Upper lobe of left lung (tissue), 6 donors: ENCODE measurements around the gene FOXN1. TPM values are rescaled to one million over a fixed set of nuclear protein-coding genes. Genes with fewer than 3 reads are reported as not detected.
A peak's percentile ranks its signal among the peaks of the same experiment; 100 is the strongest.
"Not testable (repeated sequence)": the region's sequence is repeated elsewhere in the genome, so short reads cannot be mapped to it uniquely, and the experiment has no call there.

Experiments
- ATAC-seq, 2 donors: fragments of 200-7000 bp; cut with Tn5 transposase; one replicate each; pipeline ENCODE4 v1.9.1; 2022; ENCODE audit warnings: mild to moderate bottlenecking in 2 of 2, moderate library complexity in 2 of 2; ENCODE audit not compliant: low FRiP score in 2 of 2
- DNase-seq, 2 donors: peaks; one replicate each; pipeline ENCODE4 v3.0.0-alpha.2; 2019 to 2020
- H3K27ac ChIP-seq, 4 donors: fragments of 200-600 bp; sonication (generic); one replicate each; pipeline ENCODE4 v1.5.1; 2016 to 2019
- H3K27me3 ChIP-seq, 4 donors: fragments of 200-600 bp; sonication (generic); one replicate each; pipeline ENCODE4 v1.5.1; 2017 to 2019
- H3K36me3 ChIP-seq, 4 donors: fragments of 200-600 bp; sonication (generic); one replicate each; pipeline ENCODE4 v1.5.1; 2016 to 2019
- H3K4me1 ChIP-seq, 4 donors: fragments of 200-600 bp; sonication (generic); one replicate each; pipeline ENCODE4 v1.5.1; 2018 to 2019
- H3K4me3 ChIP-seq, 4 donors: fragments of 200-600 bp; sonication (generic); one replicate each; pipeline ENCODE4 v1.5.1; 2017 to 2019; ENCODE audit warnings: mild to moderate bottlenecking in 2 of 4, moderate library complexity in 1 of 4
- H3K9me3 ChIP-seq, 4 donors: fragments of 200-600 bp; sonication (generic); one replicate each; pipeline ENCODE4 v1.5.1; 2018 to 2019
- CTCF ChIP-seq, 6 experiments: fragments of 450-650 bp in 4 of 6; fragments of 200-600 bp in 2 of 6; sonication (generic) in 2 of 6; IDR thresholded peaks; one replicate each; pipeline ENCODE4 v1.5.1; 2016 to 2019; ENCODE audit warnings: antibody characterized with exemption in 6 of 6
- EP300 ChIP-seq, 4 donors: sonication (generic); formaldehyde crosslinking; IDR thresholded peaks; one replicate each; pipeline ENCODE4 v1.5.1; 2017; ENCODE audit warnings: antibody characterized with exemption in 4 of 4, control low read depth in 2 of 4
- POLR2A ChIP-seq, 4 donors: fragments of 450-650 bp; IDR thresholded peaks; one replicate each; pipeline ENCODE4 v1.5.1; 2016 to 2017; ENCODE audit warnings: antibody characterized with exemption in 4 of 4, mild to moderate bottlenecking in 2 of 4
- POLR2AphosphoS5 ChIP-seq, 2 donors: sonication (generic); formaldehyde crosslinking; IDR thresholded peaks; one replicate each; pipeline ENCODE4 v1.5.1; 2017; ENCODE audit warnings: antibody characterized with exemption in 2 of 2
- WGBS, 2 donors: methylation state at CpG; one replicate each; pipeline ENCODE4 v1.1.5; 2017 to 2018; 5-methylcytosine and 5-hydroxymethylcytosine counted together
- total RNA-seq, 6 donors: library from RNA; depleted of rRNA in 4 of 6; stranded (reverse); fragments of >200 nt in 4 of 6; gene quantifications; one replicate each; pipeline versions ENCODE4 v1.1.0 to v1.2.1, GENCODE V29; 2016 to 2021
- donor health status: DM: no; HTN: no; CAD: no; lungs with moderate emphysema.
- donor health status: DM: no; HTN: yes; CAD: no; lungs with severe emphysema.

The FOXN1 gene, protein sequence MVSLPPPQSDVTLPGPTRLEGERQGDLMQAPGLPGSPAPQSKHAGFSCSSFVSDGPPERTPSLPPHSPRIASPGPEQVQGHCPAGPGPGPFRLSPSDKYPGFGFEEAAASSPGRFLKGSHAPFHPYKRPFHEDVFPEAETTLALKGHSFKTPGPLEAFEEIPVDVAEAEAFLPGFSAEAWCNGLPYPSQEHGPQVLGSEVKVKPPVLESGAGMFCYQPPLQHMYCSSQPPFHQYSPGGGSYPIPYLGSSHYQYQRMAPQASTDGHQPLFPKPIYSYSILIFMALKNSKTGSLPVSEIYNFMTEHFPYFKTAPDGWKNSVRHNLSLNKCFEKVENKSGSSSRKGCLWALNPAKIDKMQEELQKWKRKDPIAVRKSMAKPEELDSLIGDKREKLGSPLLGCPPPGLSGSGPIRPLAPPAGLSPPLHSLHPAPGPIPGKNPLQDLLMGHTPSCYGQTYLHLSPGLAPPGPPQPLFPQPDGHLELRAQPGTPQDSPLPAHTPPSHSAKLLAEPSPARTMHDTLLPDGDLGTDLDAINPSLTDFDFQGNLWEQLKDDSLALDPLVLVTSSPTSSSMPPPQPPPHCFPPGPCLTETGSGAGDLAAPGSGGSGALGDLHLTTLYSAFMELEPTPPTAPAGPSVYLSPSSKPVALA
- under 1 TPM in 2 of 6 donors, not detected in 4; 0.07 to 0.54 TPM for total RNA-seq

GRCh38 chr17:28505986-28506665, at the start of gene FOXN1:
TSS of gene FOXN1 (plus strand) at chr17:28506348. CDS start at chr17:28523970, 17,622 bp downstream.
- TF ChIP-seq POLR2A (IDR thresholded peaks at IDR 0.05) (no peak), CTCF (IDR thresholded peaks at IDR 0.05) (no peak), POLR2AphosphoS5 (IDR thresholded peaks at IDR 0.05) (no peak), EP300 (IDR thresholded peaks at IDR 0.05) (no peak)
- DNase-seq = peak in 1 of 2 donors; percentile 76
- ATAC-seq = no peak
- H3K4me1 ChIP-seq = peaks cover 0 to 3% (median 0%) of the 10 kb centered on the region in 4 donors
- H3K27me3 ChIP-seq = no peaks in the 10 kb centered on the region
- no peaks in the 10 kb centered on the region for H3K9me3 ChIP-seq
- no peak within 1 kb of the TSS for H3K4me3 ChIP-seq
- no peak within 1 kb of the TSS for H3K27ac ChIP-seq
- WGBS, 2 donors = 76% methylated on average over 7 to 24 of the region's 28 CpGs
- H3K36me3 ChIP-seq = no peaks in the 10 kb centered on the region

DNA sequence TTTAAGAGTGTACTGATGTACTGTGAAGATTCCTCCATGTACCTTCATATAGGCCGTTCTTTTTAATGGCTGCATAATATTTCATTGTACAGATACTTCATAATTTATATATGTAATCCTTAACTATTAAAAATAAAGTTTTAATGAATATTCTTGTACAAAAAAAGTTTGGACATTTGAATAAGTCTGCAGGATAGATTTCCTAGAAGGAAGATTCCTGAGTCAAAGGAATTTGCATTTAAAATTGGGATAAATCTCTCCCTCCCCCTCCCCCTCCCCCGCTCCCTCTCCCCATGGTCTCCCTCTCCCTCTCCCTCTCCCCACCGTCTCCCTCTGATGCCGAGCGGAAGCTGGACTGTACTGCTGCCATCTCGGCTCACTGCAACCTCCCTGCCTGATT, 48.3 kb upstream of the FOXN1 start:
- DNase-seq = no peak
- WGBS, 2 donors = 89% methylated on average over 6 of the region's 6 CpGs
- Histone ChIP-seq H3K4me1 (no peaks in the 10 kb centered on the region), H3K27me3 (no peaks in the 10 kb centered on the region), H3K4me3 (no peak overlapping the region), H3K27ac (no peak overlapping the region), H3K36me3 (no peaks in the 10 kb centered on the region), H3K9me3 (no peaks in the 10 kb centered on the region)
- ATAC-seq = no peak
- TF ChIP-seq EP300 (IDR thresholded peaks at IDR 0.05) (no peak), POLR2A (IDR thresholded peaks at IDR 0.05) (no peak), POLR2AphosphoS5 (IDR thresholded peaks at IDR 0.05) (no peak), CTCF (IDR thresholded peaks at IDR 0.05) (no peak)

- 97% methylated on average over 6 to 13 of the region's 32 CpGs for WGBS, 2 donors
- H3K9me3 ChIP-seq, ATAC-seq, H3K4me3 ChIP-seq, H3K36me3 ChIP-seq, H3K27me3 ChIP-seq, H3K27ac ChIP-seq, H3K4me1 ChIP-seq: not testable (repeated sequence)
- peak in 1 of 2 donors; percentile 50 for DNase-seq
Measured at GRCh38 chr17:28458881-28459280, 47.3 kb upstream of the FOXN1 start.

- ATAC-seq (peak in 1 of 2 donors; percentile 49), DNase-seq (peak in 1 of 2 donors; percentile 48)
- no peak for TF ChIP-seq CTCF (IDR thresholded peaks at IDR 0.05)
- TF ChIP-seq POLR2AphosphoS5 (IDR thresholded peaks at IDR 0.05) = no peak
- no peak for TF ChIP-seq EP300 (IDR thresholded peaks at IDR 0.05)
- TF ChIP-seq POLR2A (IDR thresholded peaks at IDR 0.05) = no peak
- no peak overlapping the region for H3K27ac ChIP-seq
- no peaks in the 10 kb centered on the region for H3K27me3 ChIP-seq
- H3K36me3 ChIP-seq = no peaks in the 10 kb centered on the region
- WGBS, 2 donors = 91 to 92% methylated on average over 7 to 10 of the region's 10 CpGs
- H3K9me3 ChIP-seq = no peaks in the 10 kb centered on the region
- no peak overlapping the region for H3K4me3 ChIP-seq
- H3K4me1 ChIP-seq = peaks cover 0 to 3% (median under 1%) of the 10 kb centered on the region in 4 donors
Measured at GRCh38 chr17:28460901-28461300, 45.2 kb upstream of the FOXN1 start.

DNA sequence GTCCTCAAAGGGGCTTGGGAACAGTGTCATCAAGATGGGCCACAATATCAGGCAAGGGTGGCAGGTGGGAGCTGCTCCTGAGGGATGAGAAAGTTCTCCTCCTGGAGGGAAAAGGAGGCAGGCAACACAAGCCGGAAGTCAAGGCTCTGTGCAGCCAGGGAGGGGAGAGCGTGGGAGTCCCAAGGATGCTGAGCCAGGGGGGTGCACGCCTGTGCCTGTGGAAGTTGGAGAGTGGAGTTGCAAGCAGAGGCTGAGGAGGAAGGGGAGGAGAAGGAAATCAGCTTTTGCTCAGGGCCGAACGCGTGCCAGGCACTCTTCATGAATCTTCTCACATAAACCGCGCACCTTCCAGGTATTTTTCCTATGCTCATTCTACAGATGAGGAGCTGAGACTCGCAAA, 40.1 kb upstream of the FOXN1 start:
- Histone ChIP-seq H3K4me1 (peaks cover 6 to 19% (median 14%) of the 10 kb centered on the region in 4 donors), H3K27me3 (no peaks in the 10 kb centered on the region), H3K27ac (no peak overlapping the region), H3K4me3 (no peak overlapping the region), H3K36me3 (no peaks in the 10 kb centered on the region), H3K9me3 (no peaks in the 10 kb centered on the region)
- ATAC-seq = no peak
- 34 to 59% methylated on average over 7 to 9 of the region's 9 CpGs for WGBS, 2 donors
- TF ChIP-seq POLR2AphosphoS5 (IDR thresholded peaks at IDR 0.05) (no peak), EP300 (IDR thresholded peaks at IDR 0.05) (no peak), CTCF (IDR thresholded peaks at IDR 0.05) (no peak), POLR2A (IDR thresholded peaks at IDR 0.05) (no peak)
- no peak for DNase-seq
